ENCODE data around the gene TASOR2. TPM values are rescaled to one million over a fixed set of nuclear protein-coding genes. Genes with fewer than 3 reads are reported as not detected.

The TASOR2 gene
- polyA plus RNA-seq, 1 experiment, result 54.1 TPM

GRCh38 chr10:5678397-5679036, 6.1 kb upstream of the TASOR2 start:
- ChIA-PET POLR2A (interaction anchor here (0.6 kb wide), 1 partner anchor 14 kb away, joined by 3 read pairs; no protein-coding TSS in a partner anchor), CTCF (interaction anchor here (0.9 kb wide), 1 partner anchor 55 kb away, joined by 5 read pairs; no protein-coding TSS in a partner anchor)
- Histone ChIP-seq H3K4me3 (ENCODE audit: low read depth, low read length) (no peak overlapping the region), H3K9me3 (ENCODE audit: control insufficient read depth, insufficient read depth, low read length) (peaks cover 7% of the 10 kb centered on the region), H3K27me3 (ENCODE audit: control insufficient read depth, insufficient read depth, low read length) (peaks cover 2% of the 10 kb centered on the region), H3K27ac (ENCODE audit: low read depth, low read length) (no peak overlapping the region)
- no peak for DNase-seq (ENCODE audit: low read depth, low spot score)
- no peak for TF ChIP-seq CTCF (IDR thresholded peaks at IDR 0.05; ENCODE audit: low read depth, low read length)

GRCh38 chr10:5679037-5679435, 5.6 kb upstream of the TASOR2 start:
- H3K27ac ChIP-seq (ENCODE audit: low read depth, low read length), result no peak overlapping the region
- no peak for DNase-seq (ENCODE audit: low read depth, low spot score)
- CTCF ChIA-PET, result interaction anchor here (0.5 to 0.9 kb wide), 2 partner anchors 56 to 195 kb away, joined by 3 to 5 read pairs; no protein-coding TSS in a partner anchor
- no peak overlapping the region for H3K4me3 ChIP-seq (ENCODE audit: low read depth, low read length)
- peaks cover 2% of the 10 kb centered on the region for H3K27me3 ChIP-seq (ENCODE audit: control insufficient read depth, insufficient read depth, low read length)
- H3K9me3 ChIP-seq (ENCODE audit: control insufficient read depth, insufficient read depth, low read length), result peaks cover 3% of the 10 kb centered on the region; the same call in 1 of the 2 replicates
- POLR2A ChIA-PET, result no interaction called here
- no peak for TF ChIP-seq CTCF (IDR thresholded peaks at IDR 0.05; ENCODE audit: low read depth, low read length)

GRCh38 chr10:5679606-5680005, 5.0 kb upstream of the TASOR2 start:
- peak; percentile 32; the same call in 1 of the 2 replicates for TF ChIP-seq CTCF (IDR thresholded peaks at IDR 0.05; ENCODE audit: low read depth, low read length)
- Histone ChIP-seq H3K4me3 (ENCODE audit: low read depth, low read length) (no peak overlapping the region), H3K9me3 (ENCODE audit: control insufficient read depth, insufficient read depth, low read length) (no peaks in the 10 kb centered on the region), H3K27me3 (ENCODE audit: control insufficient read depth, insufficient read depth, low read length) (peaks cover 2% of the 10 kb centered on the region), H3K27ac (ENCODE audit: low read depth, low read length) (no peak overlapping the region)
- no peak for DNase-seq (ENCODE audit: low read depth, low spot score)
- CTCF ChIA-PET, result interaction anchor here (0.5 to 1.6 kb wide), 3 partner anchors 49 to 194 kb away, joined by 3 to 5 read pairs (median 3); no protein-coding TSS in a partner anchor
- POLR2A ChIA-PET, result no interaction called here

- CTCF ChIA-PET, result no interaction called here
- no peak for DNase-seq (ENCODE audit: low read depth, low spot score)
- H3K27me3 ChIP-seq (ENCODE audit: control insufficient read depth, insufficient read depth, low read length), result no peaks in the 10 kb centered on the region
- no peak for TF ChIP-seq CTCF (IDR thresholded peaks at IDR 0.05; ENCODE audit: low read depth, low read length)
- POLR2A ChIA-PET, result no interaction called here
- no peaks in the 10 kb centered on the region for H3K9me3 ChIP-seq (ENCODE audit: control insufficient read depth, insufficient read depth, low read length)
- H3K4me3 ChIP-seq (ENCODE audit: low read depth, low read length), result no peak overlapping the region
- H3K27ac ChIP-seq (ENCODE audit: low read depth, low read length), result no peak overlapping the region
These were observed 2.7 kb upstream of the TASOR2 start for GRCh38 chr10:5681930-5682329.

GRCh38 chr10:5683065-5683464, 1.6 kb upstream of the TASOR2 start:
- Histone ChIP-seq H3K9me3 (ENCODE audit: control insufficient read depth, insufficient read depth, low read length) (no peaks in the 10 kb centered on the region), H3K27me3 (ENCODE audit: control insufficient read depth, insufficient read depth, low read length) (no peaks in the 10 kb centered on the region), H3K4me3 (ENCODE audit: low read depth, low read length) (no peak overlapping the region), H3K27ac (ENCODE audit: low read depth, low read length) (no peak overlapping the region)
- CTCF ChIA-PET, result interaction anchor here (0.6 to 2.1 kb wide), 2 partner anchors 61 to 80 kb away, joined by 4 to 5 read pairs; no protein-coding TSS in a partner anchor
- POLR2A ChIA-PET, result no interaction called here
- no peak for TF ChIP-seq CTCF (IDR thresholded peaks at IDR 0.05; ENCODE audit: low read depth, low read length)
- no peak for DNase-seq (ENCODE audit: low read depth, low spot score)

Data from AG04450 (cell line).